ENCODE data around the gene SEC22B.
"Not testable (repeated sequence)": the region's sequence is repeated elsewhere in the genome, so short reads cannot be mapped to it uniquely, and the experiment has no call there.

SEC22B gene

GRCh38 chr1:120133228-120133927 lies 42.9 kb downstream of the SEC22B start:
- Histone ChIP-seq H3K9ac (ENCODE audit: low read depth, low read length) (no peak overlapping the region), H3K36me3 (ENCODE audit: insufficient read depth, low read length) (no peaks in the 10 kb centered on the region), H3K9me3 (ENCODE audit: control insufficient read depth, insufficient read depth, low read length) (no peaks in the 10 kb centered on the region), H3K4me1 (ENCODE audit: insufficient read depth, low read length) (no peaks in the 10 kb centered on the region)

GRCh38 chr1:120132406-120132763 lies 43.9 kb downstream of the SEC22B start:
- not testable (repeated sequence) for H3K4me1 ChIP-seq (ENCODE audit: insufficient read depth, low read length); H3K9me3 ChIP-seq (ENCODE audit: control insufficient read depth, insufficient read depth, low read length); H3K36me3 ChIP-seq (ENCODE audit: insufficient read depth, low read length); H3K9ac ChIP-seq (ENCODE audit: low read depth, low read length)

GRCh38 chr1:120131611-120132405 lies 44.5 kb downstream of the SEC22B start:
- H3K36me3 ChIP-seq (ENCODE audit: insufficient read depth, low read length); H3K9ac ChIP-seq (ENCODE audit: low read depth, low read length); H3K9me3 ChIP-seq (ENCODE audit: control insufficient read depth, insufficient read depth, low read length); H3K4me1 ChIP-seq (ENCODE audit: insufficient read depth, low read length): not testable (repeated sequence)

GRCh38 chr1:120127921-120128320 lies 48.4 kb downstream of the SEC22B start:
- H3K4me1 ChIP-seq (ENCODE audit: insufficient read depth, low read length); H3K9me3 ChIP-seq (ENCODE audit: control insufficient read depth, insufficient read depth, low read length); H3K36me3 ChIP-seq (ENCODE audit: insufficient read depth, low read length); H3K9ac ChIP-seq (ENCODE audit: low read depth, low read length): not testable (repeated sequence)

- not testable (repeated sequence) for H3K9me3 ChIP-seq (ENCODE audit: control insufficient read depth, insufficient read depth, low read length); H3K4me1 ChIP-seq (ENCODE audit: insufficient read depth, low read length); H3K9ac ChIP-seq (ENCODE audit: low read depth, low read length); H3K36me3 ChIP-seq (ENCODE audit: insufficient read depth, low read length)
Measured at GRCh38 chr1:120126216-120126615, 50.1 kb downstream of the SEC22B start.

GRCh38 chr1:120124628-120125027 lies 51.7 kb downstream of the SEC22B start:
- H3K4me1 ChIP-seq (ENCODE audit: insufficient read depth, low read length); H3K36me3 ChIP-seq (ENCODE audit: insufficient read depth, low read length); H3K9me3 ChIP-seq (ENCODE audit: control insufficient read depth, insufficient read depth, low read length); H3K9ac ChIP-seq (ENCODE audit: low read depth, low read length): not testable (repeated sequence)

- H3K9me3 ChIP-seq (ENCODE audit: control insufficient read depth, insufficient read depth, low read length); H3K4me1 ChIP-seq (ENCODE audit: insufficient read depth, low read length); H3K36me3 ChIP-seq (ENCODE audit: insufficient read depth, low read length): not testable (repeated sequence)
Measured at GRCh38 chr1:120123813-120124510, 52.4 kb downstream of the SEC22B start.

GRCh38 chr1:120122262-120122893 lies 53.9 kb downstream of the SEC22B start:
- not testable (repeated sequence) for H3K4me1 ChIP-seq (ENCODE audit: insufficient read depth, low read length); H3K9ac ChIP-seq (ENCODE audit: low read depth, low read length); H3K9me3 ChIP-seq (ENCODE audit: control insufficient read depth, insufficient read depth, low read length); H3K36me3 ChIP-seq (ENCODE audit: insufficient read depth, low read length)

More at GRCh38 chr1:120123813-120124510, 52.4 kb downstream of the SEC22B start:
- not testable (repeated sequence) for H3K9ac ChIP-seq (ENCODE audit: low read depth, low read length)

- H3K4me1 ChIP-seq (ENCODE audit: insufficient read depth, low read length); H3K9me3 ChIP-seq (ENCODE audit: control insufficient read depth, insufficient read depth, low read length); H3K9ac ChIP-seq (ENCODE audit: low read depth, low read length); H3K36me3 ChIP-seq (ENCODE audit: insufficient read depth, low read length): not testable (repeated sequence)
Measured at GRCh38 chr1:120121830-120122229, 54.5 kb downstream of the SEC22B start.

GRCh38 chr1:120120525-120120924 lies 55.8 kb downstream of the SEC22B start:
- H3K36me3 ChIP-seq (ENCODE audit: insufficient read depth, low read length); H3K4me1 ChIP-seq (ENCODE audit: insufficient read depth, low read length): not testable (repeated sequence)

GRCh38 chr1:120117371-120118177 lies 58.7 kb downstream of the SEC22B start:
- not testable (repeated sequence) for H3K4me1 ChIP-seq (ENCODE audit: insufficient read depth, low read length); H3K9ac ChIP-seq (ENCODE audit: low read depth, low read length); H3K36me3 ChIP-seq (ENCODE audit: insufficient read depth, low read length); H3K9me3 ChIP-seq (ENCODE audit: control insufficient read depth, insufficient read depth, low read length)

More at GRCh38 chr1:120120525-120120924, 55.8 kb downstream of the SEC22B start:
- not testable (repeated sequence) for H3K9me3 ChIP-seq (ENCODE audit: control insufficient read depth, insufficient read depth, low read length); H3K9ac ChIP-seq (ENCODE audit: low read depth, low read length)

- not testable (repeated sequence) for H3K9me3 ChIP-seq (ENCODE audit: control insufficient read depth, insufficient read depth, low read length); H3K9ac ChIP-seq (ENCODE audit: low read depth, low read length); H3K36me3 ChIP-seq (ENCODE audit: insufficient read depth, low read length); H3K4me1 ChIP-seq (ENCODE audit: insufficient read depth, low read length)
Measured at GRCh38 chr1:120116094-120116493, 60.2 kb downstream of the SEC22B start.

- not testable (repeated sequence) for H3K9ac ChIP-seq (ENCODE audit: low read depth, low read length); H3K4me1 ChIP-seq (ENCODE audit: insufficient read depth, low read length); H3K9me3 ChIP-seq (ENCODE audit: control insufficient read depth, insufficient read depth, low read length); H3K36me3 ChIP-seq (ENCODE audit: insufficient read depth, low read length)
Measured at GRCh38 chr1:120113134-120113533, 63.2 kb downstream of the SEC22B start.

GRCh38 chr1:120112212-120112611 lies 64.1 kb downstream of the SEC22B start:
- H3K36me3 ChIP-seq (ENCODE audit: insufficient read depth, low read length); H3K4me1 ChIP-seq (ENCODE audit: insufficient read depth, low read length); H3K9ac ChIP-seq (ENCODE audit: low read depth, low read length); H3K9me3 ChIP-seq (ENCODE audit: control insufficient read depth, insufficient read depth, low read length): not testable (repeated sequence)
